MM.1S (cell line): Measurements from ENCODE around the gene TCEANC2.

ENCODE experiments used
- DNase-seq: peaks from one replicate; pipeline ENCODE4 v3.0.0-alpha.2; 2015
- H2AFZ ChIP-seq: fragments of 300-600 bp; sonication (generic); 2 replicates; pipeline ENCODE4 v1.6.0; 2016; ENCODE audit warnings: antibody characterized with exemption, low read length
- H3F3A ChIP-seq: fragments of 300-600 bp; sonication (generic); 2 replicates; pipeline ENCODE4 v1.6.1; 2016; ENCODE audit warnings: mild to moderate bottlenecking, antibody characterized with exemption, low read length, moderate library complexity, mixed read lengths; ENCODE audit not compliant: insufficient read depth
- H3K27ac ChIP-seq: fragments of 300-600 bp; sonication (generic); 2 replicates; pipeline ENCODE4 v1.5.1; 2016; ENCODE audit warnings: mild to moderate bottlenecking, low read length
- H3K27me3 ChIP-seq: fragments of 300-600 bp; sonication (generic); replicated peaks from 2 replicates; pipeline ENCODE4 v1.6.0; 2016; ENCODE audit warnings: low read length; ENCODE audit not compliant: insufficient read depth
- H3K36me3 ChIP-seq: fragments of 300-600 bp; sonication (generic); replicated peaks from 2 replicates; pipeline ENCODE4 v1.6.1; 2016; ENCODE audit warnings: mild to moderate bottlenecking, low read length, mixed read lengths; ENCODE audit not compliant: insufficient read depth
- H3K4me1 ChIP-seq: fragments of 300-600 bp; sonication (generic); 2 replicates; pipeline ENCODE4 v1.6.1; 2016; ENCODE audit warnings: low read length, mixed read lengths
- H3K4me2 ChIP-seq: fragments of 300-600 bp; sonication (generic); 2 replicates; pipeline ENCODE4 v1.6.0; 2016; ENCODE audit warnings: low read depth, low read length
- H3K4me3 ChIP-seq: fragments of 300-600 bp; sonication (generic); 2 replicates; pipeline ENCODE4 v1.5.1; 2016; ENCODE audit warnings: low read length, mixed read lengths
- H3K79me2 ChIP-seq: fragments of 300-600 bp; sonication (generic); 2 replicates; pipeline ENCODE4 v1.6.1; 2016; ENCODE audit warnings: mixed run types, low read length, mixed read lengths
- H3K9ac ChIP-seq: fragments of 300-600 bp; sonication (generic); 2 replicates; pipeline ENCODE4 v1.6.1; 2016; ENCODE audit warnings: low read length, mixed read lengths
- H3K9me2 ChIP-seq: fragments of 300-600 bp; sonication (generic); replicated peaks from 2 replicates; pipeline ENCODE4 v1.6.1; 2016; ENCODE audit warnings: mild to moderate bottlenecking, low read length, mixed read lengths; ENCODE audit not compliant: insufficient read depth
- H3K9me3 ChIP-seq: fragments of 300-600 bp; sonication (generic); replicated peaks from 2 replicates; pipeline ENCODE4 v1.6.1; 2016; ENCODE audit warnings: mild to moderate bottlenecking, low read length, mixed read lengths; ENCODE audit not compliant: insufficient read depth
- H4K20me1 ChIP-seq: fragments of 300-600 bp; sonication (generic); 2 replicates; pipeline ENCODE4 v1.6.1; 2016; ENCODE audit warnings: mild to moderate bottlenecking, low read length, moderate library complexity, mixed read lengths; ENCODE audit not compliant: insufficient read depth
- CTCF ChIP-seq: fragments of 300-600 bp; sonication (generic); IDR thresholded peaks from 2 replicates; pipeline ENCODE4 v1.5.1; 2016; ENCODE audit warnings: antibody characterized with exemption, low read length, mixed read lengths
- EZH2 ChIP-seq: fragments of 300-600 bp; sonication (generic); optimal IDR thresholded peaks from 2 replicates; pipeline ENCODE3; 2017; ENCODE audit warnings: low read depth, mild to moderate bottlenecking, antibody characterized with exemption, low read length, mixed read lengths
- EZH2phosphoT487 ChIP-seq: fragments of 300-600 bp; sonication (generic); IDR thresholded peaks from 2 replicates; pipeline ENCODE4 v1.6.1; 2018; ENCODE audit warnings: antibody characterized with exemption, low read length

The TCEANC2 gene

GRCh38 chr1:54129858-54130257, 76.5 kb downstream of the TCEANC2 start:
- no peak for DNase-seq
- Histone ChIP-seq H3K36me3 (no peaks in the 10 kb centered on the region), H2AFZ (no peak overlapping the region), H3F3A (no peaks in the 10 kb centered on the region), H3K9me3 (no peaks in the 10 kb centered on the region), H3K79me2 (no peaks in the 10 kb centered on the region), H3K4me2 (no peak overlapping the region), H3K9ac (no peak overlapping the region), H3K4me3 (no peak overlapping the region), H3K27me3 (no peaks in the 10 kb centered on the region), H4K20me1 (no peaks in the 10 kb centered on the region), H3K9me2 (no peaks in the 10 kb centered on the region), H3K4me1 (no peaks in the 10 kb centered on the region), H3K27ac (no peak overlapping the region)
- TF ChIP-seq CTCF, result no peak
- no peak for TF ChIP-seq EZH2
- TF ChIP-seq EZH2phosphoT487, result no peak

- no peaks in the 10 kb centered on the region for H3F3A ChIP-seq
- no peak overlapping the region for H3K27ac ChIP-seq
- H3K36me3 ChIP-seq, result no peaks in the 10 kb centered on the region
- H4K20me1 ChIP-seq, result no peaks in the 10 kb centered on the region
- no peaks in the 10 kb centered on the region for H3K4me1 ChIP-seq
- TF ChIP-seq CTCF (no peak), EZH2 (no peak)
- H3K9me3 ChIP-seq, result no peaks in the 10 kb centered on the region
- H3K4me2 ChIP-seq, result no peak overlapping the region
- no peaks in the 10 kb centered on the region for H3K9me2 ChIP-seq
- no peak overlapping the region for H3K4me3 ChIP-seq
- no peak for DNase-seq
- H2AFZ ChIP-seq, result no peak overlapping the region
- no peaks in the 10 kb centered on the region for H3K27me3 ChIP-seq
- no peak overlapping the region for H3K9ac ChIP-seq
- H3K79me2 ChIP-seq, result no peaks in the 10 kb centered on the region
Measured at GRCh38 chr1:54131419-54131818, 78.0 kb downstream of the TCEANC2 start.

- no peaks in the 10 kb centered on the region for H3K79me2 ChIP-seq
- H3K9me3 ChIP-seq, result no peaks in the 10 kb centered on the region
- H3K27ac ChIP-seq, result no peak overlapping the region
- no peaks in the 10 kb centered on the region for H3K4me1 ChIP-seq
- no peak for DNase-seq
- no peak overlapping the region for H3K9ac ChIP-seq
- no peak overlapping the region for H2AFZ ChIP-seq
- H3K36me3 ChIP-seq, result no peaks in the 10 kb centered on the region
- H3K4me3 ChIP-seq, result no peak overlapping the region
- no peak overlapping the region for H3K4me2 ChIP-seq
- H3F3A ChIP-seq, result no peaks in the 10 kb centered on the region
- TF ChIP-seq EZH2phosphoT487 (no peak), CTCF (no peak), EZH2 (no peak)
- H4K20me1 ChIP-seq, result no peaks in the 10 kb centered on the region
- no peaks in the 10 kb centered on the region for H3K27me3 ChIP-seq
- H3K9me2 ChIP-seq, result no peaks in the 10 kb centered on the region
Measured at GRCh38 chr1:54132495-54132894, 79.1 kb downstream of the TCEANC2 start.

GRCh38 chr1:54134295-54134694, 80.9 kb downstream of the TCEANC2 start:
- Histone ChIP-seq H3F3A (no peaks in the 10 kb centered on the region), H3K27ac (no peak overlapping the region), H3K27me3 (no peaks in the 10 kb centered on the region), H2AFZ (no peak overlapping the region), H3K4me3 (no peak overlapping the region), H3K4me1 (no peaks in the 10 kb centered on the region), H3K9ac (no peak overlapping the region), H3K9me3 (no peaks in the 10 kb centered on the region), H3K9me2 (no peaks in the 10 kb centered on the region), H3K36me3 (no peaks in the 10 kb centered on the region), H3K79me2 (no peaks in the 10 kb centered on the region), H4K20me1 (no peaks in the 10 kb centered on the region), H3K4me2 (no peak overlapping the region)
- TF ChIP-seq EZH2 (no peak), CTCF (no peak), EZH2phosphoT487 (no peak)
- no peak for DNase-seq
